ENCODE measurements around the gene PRKACB. TPM values are rescaled to one million over a fixed set of nuclear protein-coding genes. Genes with fewer than 3 reads are reported as not detected.

The PRKACB gene
- polyA plus RNA-seq, 1 donor (not counting 4 experiments of a cell fraction or from before 2014, with no cell fraction given): 15.3 TPM

DNA sequence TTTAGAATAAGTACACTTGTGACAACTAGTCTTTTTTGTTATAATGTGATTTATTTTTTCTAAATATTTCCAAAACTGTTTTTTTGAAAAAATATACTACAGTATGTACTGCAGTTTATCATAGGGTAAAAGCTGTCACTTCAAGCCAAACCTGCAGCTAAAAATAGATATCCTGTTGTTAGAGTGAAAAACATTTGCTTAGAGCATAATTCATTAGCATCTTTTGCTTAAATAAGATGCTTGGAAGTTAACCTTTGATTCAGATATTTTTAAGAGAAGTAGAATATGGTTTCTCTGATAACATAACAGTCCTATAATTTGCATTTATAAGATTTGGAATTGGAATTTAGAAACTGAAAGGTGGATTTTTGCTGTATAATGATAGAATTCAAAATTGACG lies 21.5 kb downstream of the PRKACB start:
- DNase-seq (ENCODE audit: low read depth, low spot score) (no peak), FAIRE-seq (no peak)
- no peaks in the 10 kb centered on the region for H3K79me2 ChIP-seq (ENCODE audit: control insufficient read depth, insufficient read depth, low read length)
- no peak overlapping the region for H3K9ac ChIP-seq (ENCODE audit: control insufficient read depth, extremely low read depth, insufficient read depth, low read length)
- no peaks in the 10 kb centered on the region for H3K4me1 ChIP-seq (ENCODE audit: control insufficient read depth, extremely low read depth, insufficient read depth, low read length)
- no peaks in the 10 kb centered on the region for H3K27me3 ChIP-seq (ENCODE audit: control insufficient read depth, extremely low read depth, insufficient read depth, low read length)
- H2AFZ ChIP-seq (ENCODE audit: control insufficient read depth, low read length): no peak overlapping the region
- no peaks in the 10 kb centered on the region for H3K9me1 ChIP-seq (ENCODE audit: control insufficient read depth, extremely low read depth, insufficient read depth, low read length)
- no peak overlapping the region for H3K4me2 ChIP-seq (ENCODE audit: control insufficient read depth, extremely low read depth, insufficient read depth, low read depth, low read length)
- no peaks in the 10 kb centered on the region for H3K9me3 ChIP-seq (ENCODE audit: control insufficient read depth, low read depth, low read length)
- no peak overlapping the region for H3K4me3 ChIP-seq (ENCODE audit: control insufficient read depth in 2 of 3, extremely low read depth in 1 of 3, insufficient read depth in 2 of 3, low read depth in 1 of 3, low read length in 3 of 3)
- H3K36me3 ChIP-seq (ENCODE audit: control insufficient read depth in 2 of 2, extremely low read depth in 1 of 2, insufficient read depth in 2 of 2, low read length in 2 of 2): no peaks in the 10 kb centered on the region
- dilution Hi-C loops (cut with MboI; ENCODE audit: extremely low pct_ligation_motif_present, low sequenced_read_pairs): no loop called here
- H3K27ac ChIP-seq (ENCODE audit: control insufficient read depth, insufficient read depth, low read length): no peak overlapping the region
- H4K20me1 ChIP-seq (ENCODE audit: control insufficient read depth, extremely low read depth, insufficient read depth, low read length): no peaks in the 10 kb centered on the region
- TF ChIP-seq, protein P1, sequence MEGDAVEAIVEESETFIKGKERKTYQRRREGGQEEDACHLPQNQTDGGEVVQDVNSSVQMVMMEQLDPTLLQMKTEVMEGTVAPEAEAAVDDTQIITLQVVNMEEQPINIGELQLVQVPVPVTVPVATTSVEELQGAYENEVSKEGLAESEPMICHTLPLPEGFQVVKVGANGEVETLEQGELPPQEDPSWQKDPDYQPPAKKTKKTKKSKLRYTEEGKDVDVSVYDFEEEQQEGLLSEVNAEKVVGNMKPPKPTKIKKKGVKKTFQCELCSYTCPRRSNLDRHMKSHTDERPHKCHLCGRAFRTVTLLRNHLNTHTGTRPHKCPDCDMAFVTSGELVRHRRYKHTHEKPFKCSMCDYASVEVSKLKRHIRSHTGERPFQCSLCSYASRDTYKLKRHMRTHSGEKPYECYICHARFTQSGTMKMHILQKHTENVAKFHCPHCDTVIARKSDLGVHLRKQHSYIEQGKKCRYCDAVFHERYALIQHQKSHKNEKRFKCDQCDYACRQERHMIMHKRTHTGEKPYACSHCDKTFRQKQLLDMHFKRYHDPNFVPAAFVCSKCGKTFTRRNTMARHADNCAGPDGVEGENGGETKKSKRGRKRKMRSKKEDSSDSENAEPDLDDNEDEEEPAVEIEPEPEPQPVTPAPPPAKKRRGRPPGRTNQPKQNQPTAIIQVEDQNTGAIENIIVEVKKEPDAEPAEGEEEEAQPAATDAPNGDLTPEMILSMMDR (optimal IDR thresholded peaks at IDR 0.05 in 1 of 3, IDR thresholded peaks at IDR 0.05 in 1 of 3, conservative IDR thresholded peaks at IDR 0.05 in 1 of 3; ENCODE audit: extremely low read depth in 1 of 3, insufficient read depth in 2 of 3, low read length in 3 of 3): no peak
- TF ChIP-seq EZH2 (IDR thresholded peaks at IDR 0.05; ENCODE audit: low read length): no peak

GRCh38 chr1:84166797-84167196 lies 22.7 kb downstream of the PRKACB start:
- H3K36me3 ChIP-seq (ENCODE audit: control insufficient read depth in 2 of 2, extremely low read depth in 1 of 2, insufficient read depth in 2 of 2, low read length in 2 of 2): no peaks in the 10 kb centered on the region
- FAIRE-seq (no peak), DNase-seq (ENCODE audit: low read depth, low spot score) (no peak)
- TF ChIP-seq, protein P1 (optimal IDR thresholded peaks at IDR 0.05 in 1 of 3, IDR thresholded peaks at IDR 0.05 in 1 of 3, conservative IDR thresholded peaks at IDR 0.05 in 1 of 3; ENCODE audit: extremely low read depth in 1 of 3, insufficient read depth in 2 of 3, low read length in 3 of 3): no peak
- no peak for TF ChIP-seq EZH2 (IDR thresholded peaks at IDR 0.05; ENCODE audit: low read length)
- H3K4me1 ChIP-seq (ENCODE audit: control insufficient read depth, extremely low read depth, insufficient read depth, low read length): no peaks in the 10 kb centered on the region
- dilution Hi-C loops (cut with MboI; ENCODE audit: extremely low pct_ligation_motif_present, low sequenced_read_pairs): no loop called here
- H3K4me2 ChIP-seq (ENCODE audit: control insufficient read depth, extremely low read depth, insufficient read depth, low read depth, low read length): no peak overlapping the region
- H4K20me1 ChIP-seq (ENCODE audit: control insufficient read depth, extremely low read depth, insufficient read depth, low read length): no peaks in the 10 kb centered on the region
- no peak overlapping the region for H2AFZ ChIP-seq (ENCODE audit: control insufficient read depth, low read length)
- H3K27me3 ChIP-seq (ENCODE audit: control insufficient read depth, extremely low read depth, insufficient read depth, low read length): no peaks in the 10 kb centered on the region
- H3K4me3 ChIP-seq (ENCODE audit: control insufficient read depth in 2 of 3, extremely low read depth in 1 of 3, insufficient read depth in 2 of 3, low read depth in 1 of 3, low read length in 3 of 3): no peak overlapping the region
- no peaks in the 10 kb centered on the region for H3K9me1 ChIP-seq (ENCODE audit: control insufficient read depth, extremely low read depth, insufficient read depth, low read length)
- H3K9ac ChIP-seq (ENCODE audit: control insufficient read depth, extremely low read depth, insufficient read depth, low read length): no peak overlapping the region
- H3K9me3 ChIP-seq (ENCODE audit: control insufficient read depth, low read depth, low read length): no peaks in the 10 kb centered on the region
- H3K79me2 ChIP-seq (ENCODE audit: control insufficient read depth, insufficient read depth, low read length): no peaks in the 10 kb centered on the region
- H3K27ac ChIP-seq (ENCODE audit: control insufficient read depth, insufficient read depth, low read length): no peak overlapping the region
